K562 (cell line): Measurements from ENCODE around the gene ICAM1. TPM values are rescaled to one million over a fixed set of nuclear protein-coding genes. Genes with fewer than 3 reads are reported as not detected.
A peak's percentile ranks its signal among the peaks of the same experiment; 100 is the strongest.

ENCODE experiments used
- CEBPB ChIP-seq: fragments of 450-650 bp; IDR thresholded peaks from 2 replicates; pipeline ENCODE4 v1.6.1; 2016; ENCODE audit warnings: missing genetic modification characterization, missing compliant biosample characterization
- CREB1 ChIP-seq, 2 experiments: sonication (generic) in 1 of 2; formaldehyde crosslinking in 1 of 2; IDR thresholded peaks; 2 replicates each; pipeline versions ENCODE4 v1.6.1 to v1.8.0; 2012 to 2022; ENCODE audit warnings: inconsistent platforms in 1 of 2, mild to moderate bottlenecking in 1 of 2, missing genetic modification reagents in 1 of 2, moderate library complexity in 1 of 2
- ETV5 ChIP-seq: sonication (generic); formaldehyde crosslinking; IDR thresholded peaks from 2 replicates; pipeline ENCODE4 v1.4.0; 2020; ENCODE audit warnings: low read depth, mild to moderate bottlenecking, missing genetic modification reagents
- EZH2 ChIP-seq: IDR thresholded peaks from 2 replicates; pipeline ENCODE4 v1.6.1; 2012; ENCODE audit warnings: low read depth, mild to moderate bottlenecking, inconsistent platforms, low read length, borderline replicate concordance
- FOXA3 ChIP-seq, 2 experiments: fragments of 450-650 bp in 1 of 2; sonication (generic) in 1 of 2; formaldehyde crosslinking; IDR thresholded peaks in 1 of 2; conservative IDR thresholded peaks in 1 of 2; 2 replicates each; pipeline versions ENCODE4 v1.4.0 to v1.8.0; 2020 to 2022; ENCODE audit warnings: mild to moderate bottlenecking in 2 of 2, missing genetic modification reagents in 1 of 2
- FOXJ2 ChIP-seq: fragments of 200-800 bp; sonication (Bioruptor generic); IDR thresholded peaks from 2 replicates; pipeline ENCODE4 v1.6.1; 2016; ENCODE audit warnings: missing genetic modification characterization, missing compliant biosample characterization
- HDAC3 ChIP-seq: fragments of 450-650 bp; IDR thresholded peaks from 2 replicates; pipeline ENCODE4 v1.6.1; 2018; ENCODE audit warnings: borderline replicate concordance, mild to moderate bottlenecking, moderate library complexity; ENCODE audit not compliant: partially characterized antibody
- HNRNPL ChIP-seq: fragments of 200-400 bp; formaldehyde crosslinking; IDR thresholded peaks from 2 replicates; pipeline ENCODE4 v1.6.1; 2017; ENCODE audit warnings: low read depth, mild to moderate bottlenecking, low read length
- HOXB6 ChIP-seq: fragments of 250-450 bp; sonication (Bioruptor Pico); IDR thresholded peaks from 2 replicates; pipeline ENCODE4 v1.5.1; 2022; ENCODE audit warnings: mild to moderate bottlenecking, borderline replicate concordance
- KDM2B ChIP-seq: fragments of 250-450 bp; sonication (Bioruptor Pico); IDR thresholded peaks from 2 replicates; pipeline ENCODE4 v1.8.0; 2021; ENCODE audit warnings: mild to moderate bottlenecking, moderate library complexity
- KHSRP ChIP-seq: fragments of 450-650 bp; IDR thresholded peaks from 2 replicates; pipeline ENCODE4 v1.6.1; 2017
- MBD2 ChIP-seq: sonication (generic); IDR thresholded peaks from 2 replicates; pipeline ENCODE4 v1.6.1; 2016; ENCODE audit warnings: low read depth, borderline replicate concordance
- MCM2 ChIP-seq: fragments of 450-650 bp; IDR thresholded peaks from 2 replicates; pipeline ENCODE4 v1.6.1; 2017; ENCODE audit warnings: low read depth, mild to moderate bottlenecking
- MTF1 ChIP-seq: fragments of 250-450 bp; sonication (Bioruptor Pico); IDR thresholded peaks from 2 replicates; pipeline ENCODE4 v1.9.0; 2021; ENCODE audit warnings: moderate library complexity, mild to moderate bottlenecking, inconsistent platforms, borderline replicate concordance
- NR2C1 ChIP-seq, 2 experiments: fragments of 450-650 bp; IDR thresholded peaks; 2 replicates each; pipeline ENCODE4 v1.6.1; 2017; ENCODE audit warnings: mild to moderate bottlenecking in 2 of 2, antibody characterized with exemption in 1 of 2, inconsistent platforms in 1 of 2, missing compliant biosample characterization in 1 of 2, missing genetic modification characterization in 1 of 2
- PHB ChIP-seq: fragments of 250-450 bp; sonication (Bioruptor Pico); IDR thresholded peaks from 2 replicates; pipeline ENCODE4 v1.5.0; 2021
- POLR2AphosphoS5 ChIP-seq: IDR thresholded peaks from 2 replicates; pipeline ENCODE4 v1.6.1; 2011; ENCODE audit warnings: mild to moderate bottlenecking, low read depth, low read length, moderate library complexity; ENCODE audit not compliant: control insufficient read depth, insufficient read depth
- RAD21 ChIP-seq, 2 experiments: fragments of 250-450 bp in 1 of 2; fragments of 450-650 bp in 1 of 2; sonication (Bioruptor Pico) in 1 of 2; formaldehyde crosslinking in 1 of 2; IDR thresholded peaks in 1 of 2; conservative IDR thresholded peaks in 1 of 2; 2 replicates each; pipeline versions ENCODE4 v1.4.0 to v1.8.0; 2020 to 2022; ENCODE audit warnings: mild to moderate bottlenecking in 2 of 2, moderate library complexity in 1 of 2
- RBM17 ChIP-seq: fragments of 200-400 bp; formaldehyde crosslinking; IDR thresholded peaks from 2 replicates; pipeline ENCODE4 v1.6.1; 2017; ENCODE audit warnings: low read depth, mild to moderate bottlenecking, low read length, borderline replicate concordance
- RFX7 ChIP-seq: fragments of 250-450 bp; sonication (Bioruptor Pico); IDR thresholded peaks from 2 replicates; pipeline ENCODE4 v1.5.1; 2021; ENCODE audit warnings: mild to moderate bottlenecking
- STAG1 ChIP-seq: sonication (generic); formaldehyde crosslinking; IDR thresholded peaks from 2 replicates; pipeline ENCODE4 v1.5.0; 2020; ENCODE audit warnings: missing genetic modification reagents, borderline replicate concordance
- TAF15 ChIP-seq: fragments of 200-400 bp; formaldehyde crosslinking; IDR thresholded peaks from 2 replicates; pipeline ENCODE4 v1.6.1; 2017; ENCODE audit warnings: mild to moderate bottlenecking, low read depth, low read length, moderate library complexity
- TGIF2 ChIP-seq: sonication (generic); formaldehyde crosslinking; IDR thresholded peaks from 2 replicates; pipeline ENCODE4 v1.8.1; 2022; ENCODE audit warnings: mild to moderate bottlenecking, missing genetic modification reagents, moderate library complexity
- U2AF2 ChIP-seq: fragments of 200-400 bp; formaldehyde crosslinking; optimal IDR thresholded peaks from 2 replicates; pipeline ENCODE3; 2017; ENCODE audit warnings: low read depth, mild to moderate bottlenecking, low read length
- YBX1 ChIP-seq: fragments of 450-650 bp; IDR thresholded peaks from 2 replicates; pipeline ENCODE4 v1.7.1; 2016; ENCODE audit warnings: mild to moderate bottlenecking
- ZNF175 ChIP-seq: fragments of 200-800 bp; sonication (Bioruptor generic); IDR thresholded peaks from 2 replicates; pipeline ENCODE4 v1.6.1; 2016; ENCODE audit warnings: low read depth, mild to moderate bottlenecking, missing genetic modification characterization, missing compliant biosample characterization
- ZNF436 ChIP-seq: fragments of 250-450, 450-650 bp; sonication (Bioruptor Pico); formaldehyde crosslinking; IDR thresholded peaks from 2 replicates; pipeline ENCODE4 v1.7.0; 2020; ENCODE audit warnings: mild to moderate bottlenecking
- ZNF583 ChIP-seq: fragments of 250-450 bp; sonication (Bioruptor Pico); IDR thresholded peaks from 2 replicates; pipeline ENCODE4 v1.4.0; 2020
- polyA plus RNA-seq, 8 experiments: library from polyadenylated mRNA; depleted of rRNA in 4 of 8; stranded (reverse) in 5 of 8; unstranded in 3 of 8; fragments of >200 nt; fragmentation: Nextera tagmentation in 2 of 8; fragmentation: Illumina TruSeq in 1 of 8; extraction: Ambion mirVana in 2 of 8; extraction: Trizol in 1 of 8; gene quantifications; 2 replicates each; pipeline versions ENCODE4 v1.2.1 to v1.2.3, GENCODE V29; 2011 to 2014; ENCODE audit warnings: inconsistent platforms in 1 of 8, missing spikeins in 1 of 8
- total RNA-seq, 7 experiments: library from RNA; depleted of rRNA in 6 of 7; stranded (reverse); fragments of >200 nt in 6 of 7; fragmentation: Illumina TruSeq in 2 of 7; extraction: Trizol in 2 of 7; gene quantifications; 2 replicates each; pipeline versions ENCODE4 v1.2.1 to v1.2.3, GENCODE V29; 2011 to 2021; ENCODE audit warnings: low replicate concordance in 1 of 7
- TF ChIP-seq, protein P1 (sequence below): sonication (generic); formaldehyde crosslinking; IDR thresholded peaks from 2 replicates; pipeline ENCODE4 v1.8.0; 2023; ENCODE audit warnings: mild to moderate bottlenecking, missing genetic modification reagents

Gene ICAM1
- total and polyA plus RNA-seq, 9 of the 15 experiments (the other 6 are each of a cell fraction or from before 2014, with no cell fraction given), result 2.3 to 24.4 (median 13.4) TPM

GRCh38 chr19:10289167-10289835, 18.4 kb downstream of the ICAM1 start (continued):
- TF ChIP-seq EZH2 (no peak), ETV5 (CRISPR knock-in tag) (no peak; the same call in 1 of the 2 replicates), HNRNPL (no peak), TAF15 (no peak), TGIF2 (CRISPR knock-in tag) (no peak), RAD21 (CRISPR knock-in tag; conservative IDR thresholded peaks at IDR 0.05 in 1 of 2, IDR thresholded peaks at IDR 0.05 in 1 of 2) (peak in 1 of 2 experiments; percentile 21; a peak in 2 of 4 replicates), PHB (CRISPR knock-in tag) (no peak), HOXB6 (CRISPR knock-in tag) (no peak), ZNF583 (CRISPR knock-in tag) (no peak), KHSRP (no peak), FOXJ2 (tag) (no peak), ZNF175 (CRISPR knock-in tag) (no peak), MCM2 (no peak), CEBPB (tag) (no peak), STAG1 (0 out of 2 replicates have a peak, but pooled peaks have one; percentile 30), KDM2B (CRISPR knock-in tag) (no peak), POLR2AphosphoS5 (peak; percentile 61), RBM17 (no peak), NR2C1 (IDR thresholded peaks at IDR 0.05) (peak; percentile 75), NR2C1 (tag; IDR thresholded peaks at IDR 0.05) (peak; percentile 32; the same call in 1 of the 2 replicates), MBD2 (0 out of 2 replicates have a peak, but pooled peaks have one; percentile 22), HDAC3 (no peak), ZNF436 (CRISPR knock-in tag) (no peak), MTF1 (CRISPR knock-in tag) (no peak), CREB1 (IDR thresholded peaks at IDR 0.05) (peak; percentile 87), CREB1 (CRISPR knock-in tag; IDR thresholded peaks at IDR 0.05) (peak; percentile 54; the same call in 1 of the 2 replicates), FOXA3 (CRISPR knock-in tag; conservative IDR thresholded peaks at IDR 0.05 in 1 of 2, IDR thresholded peaks at IDR 0.05 in 1 of 2) (peak; percentile 37 to 79; a peak in 2 of 4 replicates), U2AF2 (no peak), YBX1 (no peak), RFX7 (no peak)
- TF ChIP-seq, protein P1, sequence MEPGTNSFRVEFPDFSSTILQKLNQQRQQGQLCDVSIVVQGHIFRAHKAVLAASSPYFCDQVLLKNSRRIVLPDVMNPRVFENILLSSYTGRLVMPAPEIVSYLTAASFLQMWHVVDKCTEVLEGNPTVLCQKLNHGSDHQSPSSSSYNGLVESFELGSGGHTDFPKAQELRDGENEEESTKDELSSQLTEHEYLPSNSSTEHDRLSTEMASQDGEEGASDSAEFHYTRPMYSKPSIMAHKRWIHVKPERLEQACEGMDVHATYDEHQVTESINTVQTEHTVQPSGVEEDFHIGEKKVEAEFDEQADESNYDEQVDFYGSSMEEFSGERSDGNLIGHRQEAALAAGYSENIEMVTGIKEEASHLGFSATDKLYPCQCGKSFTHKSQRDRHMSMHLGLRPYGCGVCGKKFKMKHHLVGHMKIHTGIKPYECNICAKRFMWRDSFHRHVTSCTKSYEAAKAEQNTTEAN (CRISPR knock-in tag), result no peak
